ENCODE results near the gene CHMP4B.

Gene CHMP4B

DNA sequence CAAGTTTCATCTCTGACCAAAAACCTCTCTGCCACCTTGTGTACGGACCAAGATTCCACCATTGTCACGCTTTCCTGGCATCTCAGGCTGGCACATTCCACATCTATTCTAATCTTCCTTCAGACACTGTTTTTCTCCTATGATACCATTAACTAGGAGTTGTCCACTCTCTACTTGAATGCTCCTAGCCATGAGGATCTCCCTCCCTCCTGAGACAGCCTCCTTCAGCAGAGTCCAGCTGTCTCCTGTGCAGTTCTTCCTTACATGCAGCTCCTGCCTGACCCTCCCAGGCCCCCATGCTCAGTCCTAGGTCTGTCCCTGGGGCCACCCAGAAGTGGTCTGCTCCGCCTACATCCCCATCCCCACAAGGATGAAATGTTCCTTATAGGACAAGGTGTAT is 90.9 kb downstream of the CHMP4B start:
- no peaks in the 10 kb centered on the region for H3K4me1 ChIP-seq (ENCODE audit: control insufficient read depth, insufficient read depth, low read length)
- H3K36me3 ChIP-seq (ENCODE audit: control insufficient read depth, insufficient read depth, low read length) = no peaks in the 10 kb centered on the region
- H3K27ac ChIP-seq (ENCODE audit: low read depth, low read length) = no peak overlapping the region
- H3K9ac ChIP-seq (ENCODE audit: low read length) = no peak overlapping the region
- H3K27me3 ChIP-seq (ENCODE audit: control insufficient read depth, insufficient read depth, low read length) = no peaks in the 10 kb centered on the region
- no peak overlapping the region for H3K4me3 ChIP-seq (ENCODE audit: low read length)
